GM23248 (cell line): Measurements from ENCODE around the gene HHATL.

Experiments
- EZH2 ChIP-seq: fragments of 200-600 bp; sonication (generic); IDR thresholded peaks from 2 replicates; pipeline ENCODE4 v1.6.1; 2018; ENCODE audit warnings: antibody characterized with exemption, mild to moderate bottlenecking; ENCODE audit not compliant: insufficient read depth, poor library complexity, severe bottlenecking
- EZH2phosphoT487 ChIP-seq: fragments of 200-600 bp; sonication (generic); IDR thresholded peaks from 2 replicates; pipeline ENCODE4 v1.6.1; 2018; ENCODE audit warnings: antibody characterized with exemption, moderate library complexity, mild to moderate bottlenecking, low read depth; ENCODE audit not compliant: insufficient read depth

- no peak for TF ChIP-seq EZH2
- TF ChIP-seq EZH2phosphoT487: no peak
Observed at GRCh38 chr3:42658091-42658770, 44.4 kb downstream of the HHATL start.
